ENCODE data around the gene RIN3. TPM values are rescaled to one million over a fixed set of nuclear protein-coding genes. Genes with fewer than 3 reads are reported as not detected.

RIN3 gene
- total RNA-seq, 6 experiments from 2014 or later = 19.7 to 26.0 (median 24.6) TPM

GRCh38 chr14:92619671-92620456, 106.3 kb downstream of the RIN3 start:
- no peak for TF ChIP-seq CTCF (IDR thresholded peaks at IDR 0.05)
- peak overlapping the region; percentile 81 for H3K27ac Mint-ChIP-seq
- peaks cover 43% of the 10 kb centered on the region for H3K36me3 Mint-ChIP-seq (ENCODE audit: low read depth)
- H3K4me3 Mint-ChIP-seq = peak overlapping the region; percentile 47
- peaks cover 44% of the 10 kb centered on the region for H3K4me1 Mint-ChIP-seq (ENCODE audit: low read depth)
- DNase-seq = peak; percentile 28
- H3K9me3 Mint-ChIP-seq = peaks cover 38% of the 10 kb centered on the region
- H3K27me3 Mint-ChIP-seq (ENCODE audit: insufficient read depth) = no peaks in the 10 kb centered on the region

GRCh38 chr14:92622311-92622710, 108.7 kb downstream of the RIN3 start:
- Mint-ChIP-seq H3K4me3 (no peak overlapping the region), H3K9me3 (peaks cover 51% of the 10 kb centered on the region), H3K4me1 (ENCODE audit: low read depth) (peaks cover 52% of the 10 kb centered on the region), H3K36me3 (ENCODE audit: low read depth) (peaks cover 57% of the 10 kb centered on the region), H3K27me3 (ENCODE audit: insufficient read depth) (no peaks in the 10 kb centered on the region; the same call in 1 of the 2 replicates), H3K27ac (no peak overlapping the region)
- DNase-seq = no peak
- no peak for TF ChIP-seq CTCF (IDR thresholded peaks at IDR 0.05)

DNA sequence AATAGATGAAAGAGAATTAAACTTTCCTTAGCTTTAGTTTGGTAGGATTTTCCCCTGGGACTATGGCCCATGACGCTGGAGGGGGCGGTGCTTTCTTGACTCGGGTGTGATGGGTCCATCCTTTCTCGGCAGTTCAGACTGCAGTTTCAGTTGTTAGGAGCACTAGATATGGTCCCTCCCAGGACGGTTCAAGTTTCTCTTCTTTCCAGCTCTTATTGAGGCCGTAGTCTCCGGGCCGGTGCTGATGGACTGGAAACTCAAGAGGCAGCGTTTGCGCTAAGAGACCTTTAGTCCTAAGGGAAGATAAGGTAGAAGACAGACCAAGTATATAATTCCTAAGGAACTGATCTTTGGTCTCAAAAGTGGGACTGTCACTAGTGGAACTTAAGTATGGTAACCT, 111.2 kb downstream of the RIN3 start:
- no peak for TF ChIP-seq CTCF (IDR thresholded peaks at IDR 0.05)
- H3K36me3 Mint-ChIP-seq (ENCODE audit: low read depth) = peaks cover 80% of the 10 kb centered on the region
- H3K4me1 Mint-ChIP-seq (ENCODE audit: low read depth) = peaks cover 39% of the 10 kb centered on the region
- peak overlapping the region; percentile 4 for H3K4me3 Mint-ChIP-seq
- peak overlapping the region; percentile 84 for H3K27ac Mint-ChIP-seq
- no peaks in the 10 kb centered on the region; the same call in 1 of the 2 replicates for H3K27me3 Mint-ChIP-seq (ENCODE audit: insufficient read depth)
- DNase-seq = no peak
- peaks cover 59% of the 10 kb centered on the region for H3K9me3 Mint-ChIP-seq

DNA sequence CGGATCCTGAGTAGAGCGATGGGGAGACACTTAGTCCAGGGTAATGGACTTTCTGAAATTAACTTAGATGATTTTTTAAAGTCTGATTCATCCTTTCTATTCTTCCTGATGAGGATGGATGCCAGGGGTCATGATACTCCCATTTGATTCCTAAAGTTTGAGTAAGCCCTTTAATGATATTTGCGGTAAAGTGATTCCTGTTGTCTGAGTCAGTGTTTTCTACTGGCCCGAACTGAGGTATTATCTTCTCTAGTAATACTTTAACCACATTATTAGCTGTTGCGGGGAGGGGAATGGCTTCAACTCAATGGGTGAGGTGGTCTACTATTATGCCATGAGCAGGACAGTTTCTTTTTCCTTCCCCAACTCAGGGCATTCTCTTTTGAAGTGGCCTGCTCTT, 111.6 kb downstream of the RIN3 start:
- Mint-ChIP-seq H3K9me3 (peaks cover 58% of the 10 kb centered on the region), H3K27ac (peak overlapping the region; percentile 84), H3K27me3 (ENCODE audit: insufficient read depth) (no peaks in the 10 kb centered on the region; the same call in 1 of the 2 replicates), H3K36me3 (ENCODE audit: low read depth) (peaks cover 82% of the 10 kb centered on the region), H3K4me3 (peak overlapping the region; percentile 70), H3K4me1 (ENCODE audit: low read depth) (peaks cover 34% of the 10 kb centered on the region)
- no peak for TF ChIP-seq CTCF (IDR thresholded peaks at IDR 0.05)
- peak; percentile 94 for DNase-seq

GRCh38 chr14:92626041-92626440, 112.5 kb downstream of the RIN3 start:
- peak overlapping the region; percentile 70 for H3K4me3 Mint-ChIP-seq
- peaks cover 54% of the 10 kb centered on the region for H3K9me3 Mint-ChIP-seq
- no peaks in the 10 kb centered on the region; the same call in 1 of the 2 replicates for H3K27me3 Mint-ChIP-seq (ENCODE audit: insufficient read depth)
- peaks cover 29% of the 10 kb centered on the region for H3K4me1 Mint-ChIP-seq (ENCODE audit: low read depth)
- no peak for DNase-seq
- peaks cover 78% of the 10 kb centered on the region for H3K36me3 Mint-ChIP-seq (ENCODE audit: low read depth)
- TF ChIP-seq CTCF (IDR thresholded peaks at IDR 0.05) = no peak
- H3K27ac Mint-ChIP-seq = peak overlapping the region; percentile 84

All from HFFc6 (cell line).